ENCODE measurements around the gene KLHDC8B. TPM values are rescaled to one million over a fixed set of nuclear protein-coding genes. Genes with fewer than 3 reads are reported as not detected.

KLHDC8B gene
- total RNA-seq, result 1 to 10 TPM; 2.6 to 3.2 TPM

- peak within 1 kb of the TSS; percentile 83 for H3K4me3 Mint-ChIP-seq
- peaks cover under 1% of the 10 kb centered on the region for H3K36me3 Mint-ChIP-seq
- ATAC-seq (ENCODE audit: low read depth) (peak; percentile 90), DNase-seq (peak; percentile 94)
- POLR2A ChIA-PET, result interaction anchor here (0.5 to 1.0 kb wide), 3 partner anchors 9 to 245 kb away, joined by 3 to 4 read pairs (median 3); no protein-coding TSS in a partner anchor
- no peaks in the 10 kb centered on the region for H3K9me3 Mint-ChIP-seq
- peaks cover 24% of the 10 kb centered on the region for H3K4me1 Mint-ChIP-seq
- peak within 1 kb of the TSS; percentile 74 for H3K27ac Mint-ChIP-seq
- peaks cover 2% of the 10 kb centered on the region for H3K27me3 Mint-ChIP-seq
These were observed at the start of gene KLHDC8B for GRCh38 chr3:49171119-49171774. Gene KLHDC8B (plus strand): TSS chr3:49171598. CDS start chr3:49172770, 1,172 bp downstream.

GRCh38 chr3:49122022-49122421, 49.4 kb upstream of the KLHDC8B start:
- Mint-ChIP-seq H3K36me3 (peaks cover 3% of the 10 kb centered on the region), H3K4me1 (peaks cover 5% of the 10 kb centered on the region), H3K27ac (peak overlapping the region; percentile 89), H3K9me3 (no peaks in the 10 kb centered on the region), H3K4me3 (no peak overlapping the region), H3K27me3 (no peaks in the 10 kb centered on the region)
- no peak for DNase-seq
- ATAC-seq (ENCODE audit: low read depth), result no peak
- POLR2A ChIA-PET, result interaction anchor here (2.2 to 4.7 kb wide), 3 partner anchors 28 to 132 kb away, joined by 9 to 55 read pairs (median 17); partner anchors contain the start of genes NDUFAF3, P4HTM and QRICH1

- Mint-ChIP-seq H3K4me1 (peaks cover 5% of the 10 kb centered on the region), H3K27me3 (no peaks in the 10 kb centered on the region), H3K9me3 (no peaks in the 10 kb centered on the region), H3K36me3 (peaks cover 3% of the 10 kb centered on the region), H3K27ac (no peak overlapping the region), H3K4me3 (no peak overlapping the region)
- POLR2A ChIA-PET, result no interaction called here
- DNase-seq, result no peak
- no peak for ATAC-seq (ENCODE audit: low read depth)
These were observed 48.9 kb upstream of the KLHDC8B start for GRCh38 chr3:49122451-49122850.

GRCh38 chr3:49122886-49123545, 48.4 kb upstream of the KLHDC8B start:
- POLR2A ChIA-PET, result no interaction called here
- DNase-seq, result no peak
- Mint-ChIP-seq H3K9me3 (no peaks in the 10 kb centered on the region), H3K36me3 (no peaks in the 10 kb centered on the region), H3K27me3 (no peaks in the 10 kb centered on the region), H3K4me1 (peaks cover 5% of the 10 kb centered on the region), H3K4me3 (no peak overlapping the region), H3K27ac (no peak overlapping the region)
- no peak for ATAC-seq (ENCODE audit: low read depth)

- ATAC-seq (ENCODE audit: low read depth) (no peak), DNase-seq (no peak)
- Mint-ChIP-seq H3K27me3 (no peaks in the 10 kb centered on the region), H3K36me3 (no peaks in the 10 kb centered on the region), H3K27ac (no peak overlapping the region), H3K4me1 (peaks cover 5% of the 10 kb centered on the region), H3K9me3 (no peaks in the 10 kb centered on the region), H3K4me3 (no peak overlapping the region)
- POLR2A ChIA-PET, result no interaction called here
These were observed 47.7 kb upstream of the KLHDC8B start for GRCh38 chr3:49123687-49124086.

GRCh38 chr3:49124203-49124602, 47.2 kb upstream of the KLHDC8B start:
- Mint-ChIP-seq H3K4me1 (peaks cover 5% of the 10 kb centered on the region), H3K27ac (no peak overlapping the region), H3K27me3 (no peaks in the 10 kb centered on the region), H3K9me3 (no peaks in the 10 kb centered on the region), H3K4me3 (no peak overlapping the region), H3K36me3 (no peaks in the 10 kb centered on the region)
- POLR2A ChIA-PET, result no interaction called here
- no peak for DNase-seq
- no peak for ATAC-seq (ENCODE audit: low read depth)

GRCh38 chr3:49124991-49125670, 46.3 kb upstream of the KLHDC8B start:
- no peak for ATAC-seq (ENCODE audit: low read depth)
- Mint-ChIP-seq H3K4me3 (no peak overlapping the region), H3K27me3 (no peaks in the 10 kb centered on the region), H3K36me3 (no peaks in the 10 kb centered on the region), H3K9me3 (no peaks in the 10 kb centered on the region), H3K4me1 (peaks cover 4% of the 10 kb centered on the region), H3K27ac (no peak overlapping the region)
- POLR2A ChIA-PET, result no interaction called here
- no peak for DNase-seq

GRCh38 chr3:49131040-49131439, 40.4 kb upstream of the KLHDC8B start:
- POLR2A ChIA-PET, result no interaction called here
- Mint-ChIP-seq H3K4me1 (peaks cover 3% of the 10 kb centered on the region), H3K36me3 (no peaks in the 10 kb centered on the region), H3K4me3 (no peak overlapping the region), H3K9me3 (no peaks in the 10 kb centered on the region), H3K27me3 (peaks cover 16% of the 10 kb centered on the region), H3K27ac (no peak overlapping the region)
- no peak for ATAC-seq (ENCODE audit: low read depth)
- DNase-seq, result no peak

- DNase-seq, result no peak
- no peak for ATAC-seq (ENCODE audit: low read depth)
- no peak overlapping the region for H3K27ac Mint-ChIP-seq
- POLR2A ChIA-PET, result no interaction called here
- H3K9me3 Mint-ChIP-seq, result no peaks in the 10 kb centered on the region
- peaks cover 16% of the 10 kb centered on the region for H3K27me3 Mint-ChIP-seq
- no peak overlapping the region for H3K4me3 Mint-ChIP-seq
- H3K36me3 Mint-ChIP-seq, result no peaks in the 10 kb centered on the region
- H3K4me1 Mint-ChIP-seq, result peaks cover 3% of the 10 kb centered on the region
These were observed 39.8 kb upstream of the KLHDC8B start for GRCh38 chr3:49131576-49131975.

GRCh38 chr3:49132073-49132436, 39.3 kb upstream of the KLHDC8B start:
- Mint-ChIP-seq H3K9me3 (no peaks in the 10 kb centered on the region), H3K27me3 (peaks cover 16% of the 10 kb centered on the region), H3K36me3 (no peaks in the 10 kb centered on the region), H3K4me1 (peaks cover 3% of the 10 kb centered on the region), H3K4me3 (no peak overlapping the region), H3K27ac (no peak overlapping the region)
- ATAC-seq (ENCODE audit: low read depth) (no peak), DNase-seq (no peak)
- POLR2A ChIA-PET, result no interaction called here

- peaks cover 16% of the 10 kb centered on the region for H3K27me3 Mint-ChIP-seq
- no peak within 1 kb of the TSS for H3K4me3 Mint-ChIP-seq
- no peaks in the 10 kb centered on the region for H3K9me3 Mint-ChIP-seq
- no peak for DNase-seq
- no peak within 1 kb of the TSS for H3K27ac Mint-ChIP-seq
- POLR2A ChIA-PET, result no interaction called here
- no peak for ATAC-seq (ENCODE audit: low read depth)
- H3K36me3 Mint-ChIP-seq, result no peaks in the 10 kb centered on the region
- H3K4me1 Mint-ChIP-seq, result peaks cover 3% of the 10 kb centered on the region
These were observed 38.8 kb upstream of the KLHDC8B start, which contains the start of gene LAMB2 for GRCh38 chr3:49132437-49133225. Gene LAMB2 (minus strand): TSS chr3:49133050. CDS start chr3:49132867, 183 bp downstream.

GRCh38 chr3:49133226-49133951, 38.0 kb upstream of the KLHDC8B start:
- H3K36me3 Mint-ChIP-seq, result no peaks in the 10 kb centered on the region
- ATAC-seq (ENCODE audit: low read depth) (no peak), DNase-seq (no peak)
- no peak overlapping the region for H3K4me3 Mint-ChIP-seq
- H3K27ac Mint-ChIP-seq, result no peak overlapping the region
- peaks cover 3% of the 10 kb centered on the region for H3K4me1 Mint-ChIP-seq
- H3K9me3 Mint-ChIP-seq, result no peaks in the 10 kb centered on the region
- POLR2A ChIA-PET, result no interaction called here
- peaks cover 16% of the 10 kb centered on the region for H3K27me3 Mint-ChIP-seq
